K562 (cell line): ENCODE measurements around the gene FUT2. TPM values are rescaled to one million over a fixed set of nuclear protein-coding genes. Genes with fewer than 3 reads are reported as not detected.

Experiments
- BHLHE40 ChIP-seq: IDR thresholded peaks from 2 replicates; pipeline ENCODE4 v1.6.1; 2011; ENCODE audit warnings: low read length, improper control_type of control experiment
- CBX3 ChIP-seq, 2 experiments: IDR thresholded peaks; 1 replicate in 1 of 2; 2 replicates in 1 of 2; pipeline ENCODE4 v1.6.1; 2012; ENCODE audit warnings: inconsistent platforms in 2 of 2, low read length in 2 of 2, borderline replicate concordance in 1 of 2, control low read depth in 1 of 2
- HMGN3 ChIP-seq: IDR thresholded peaks from 2 replicates; pipeline ENCODE4 v1.6.1; 2011; ENCODE audit warnings: borderline replicate concordance, low read depth, mild to moderate bottlenecking, mixed read lengths, low read length; ENCODE audit not compliant: insufficient read length; ENCODE audit errors: extremely low read depth
- NFIC ChIP-seq: fragments of 450-650 bp; IDR thresholded peaks from 2 replicates; pipeline ENCODE4 v1.6.1; 2017; ENCODE audit warnings: mild to moderate bottlenecking, inconsistent platforms
- NRF1 ChIP-seq, 2 experiments: fragments of 450-650 bp; IDR thresholded peaks in 1 of 2; conservative IDR thresholded peaks in 1 of 2; 2 replicates each; pipeline ENCODE4 v1.6.1; 2014; ENCODE audit warnings: mild to moderate bottlenecking in 2 of 2
- PCBP2 ChIP-seq: fragments of 200-400 bp; formaldehyde crosslinking; IDR thresholded peaks from 2 replicates; pipeline ENCODE4 v1.6.1; 2018; ENCODE audit warnings: low read length, low read depth, mild to moderate bottlenecking, moderate library complexity; ENCODE audit not compliant: poor library complexity, severe bottlenecking
- POLR2G ChIP-seq: fragments of 200-400 bp; formaldehyde crosslinking; IDR thresholded peaks from 2 replicates; pipeline ENCODE4 v1.6.1; 2017; ENCODE audit warnings: low read depth, mild to moderate bottlenecking, antibody characterized with exemption, low read length, moderate library complexity
- RBFOX2 ChIP-seq: fragments of 200-400 bp; formaldehyde crosslinking; IDR thresholded peaks from 2 replicates; pipeline ENCODE4 v1.6.1; 2017; ENCODE audit warnings: low read depth, mild to moderate bottlenecking, low read length, moderate library complexity
- polyA plus RNA-seq, 8 experiments: library from polyadenylated mRNA; depleted of rRNA in 4 of 8; stranded (reverse) in 5 of 8; unstranded in 3 of 8; fragments of >200 nt; fragmentation: Nextera tagmentation in 2 of 8; fragmentation: Illumina TruSeq in 1 of 8; extraction: Ambion mirVana in 2 of 8; extraction: Trizol in 1 of 8; gene quantifications; 2 replicates each; pipeline versions ENCODE4 v1.2.1 to v1.2.3, GENCODE V29; 2011 to 2014; ENCODE audit warnings: inconsistent platforms in 1 of 8, missing spikeins in 1 of 8
- total RNA-seq, 7 experiments: library from RNA; depleted of rRNA in 6 of 7; stranded (reverse); fragments of >200 nt in 6 of 7; fragmentation: Illumina TruSeq in 2 of 7; extraction: Trizol in 2 of 7; gene quantifications; 2 replicates each; pipeline versions ENCODE4 v1.2.1 to v1.2.3, GENCODE V29; 2011 to 2021; ENCODE audit warnings: low replicate concordance in 1 of 7
- TF ChIP-seq, protein P1 (sequence below): fragments of 450-650 bp; formaldehyde crosslinking; conservative IDR thresholded peaks from 2 replicates; pipeline ENCODE4 v1.4.0; 2022; ENCODE audit warnings: mild to moderate bottlenecking, missing genetic modification characterization

The FUT2 gene
- total and polyA plus RNA-seq, 9 of the 15 experiments (the other 6 are each of a cell fraction or from before 2014, with no cell fraction given) = 0.03 to 0.04 TPM; not detected in 7

DNA sequence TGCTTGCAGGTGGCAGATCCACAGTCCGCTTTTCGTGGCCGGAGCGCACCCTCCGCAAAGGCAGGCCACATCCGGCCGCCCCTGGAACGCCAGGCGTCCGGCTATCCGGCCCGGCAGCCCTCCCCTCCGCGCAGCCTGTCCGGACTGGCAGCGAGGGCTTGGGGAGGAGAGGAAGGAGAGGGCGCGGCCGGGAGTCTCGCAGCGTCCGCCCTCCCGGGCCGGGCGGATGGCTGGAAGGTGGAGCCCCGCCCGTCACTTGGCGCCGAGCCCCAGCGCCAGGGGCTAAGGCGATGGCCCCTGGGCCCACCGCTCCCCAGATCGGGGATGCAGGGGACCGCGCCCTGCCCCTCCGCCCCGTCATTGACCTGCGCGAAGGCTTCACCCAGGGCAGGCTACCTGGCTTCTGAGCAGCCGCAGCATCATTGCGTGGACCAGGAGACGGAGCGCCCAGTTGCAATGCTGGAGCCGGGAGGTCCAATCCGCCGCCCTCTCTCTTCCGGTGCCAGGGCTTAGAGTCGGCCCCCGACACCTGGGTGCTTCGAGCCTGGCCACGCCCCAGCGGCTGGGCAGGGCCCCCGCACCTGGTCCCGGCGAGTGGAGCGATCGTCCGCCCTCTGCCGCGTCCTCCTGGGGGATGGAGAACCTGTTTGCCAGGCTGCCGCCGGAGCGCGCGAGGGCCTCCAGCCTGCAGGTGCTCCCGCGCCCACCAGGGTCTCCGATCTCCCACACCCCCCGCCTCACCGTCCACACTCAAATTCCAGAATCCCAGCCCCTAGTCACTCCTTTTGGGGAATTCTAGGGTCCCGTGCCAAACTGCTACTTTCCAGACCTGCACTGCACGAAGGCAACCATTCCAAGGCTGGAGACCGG lies 57.0 kb downstream of the FUT2 start, which contains the start of gene FUT1 (continued):
- TF ChIP-seq NRF1 (conservative IDR thresholded peaks at IDR 0.05 in 1 of 2, IDR thresholded peaks at IDR 0.05 in 1 of 2) (peak; percentile 8 to 30; a peak in 1 of 4 replicates), HMGN3 (peak; percentile 50), NFIC (peak; percentile 41), PCBP2 (no peak), BHLHE40 (peak; percentile 2; the same call in 1 of the 2 replicates), POLR2G (peak; percentile 68), CBX3 (IDR thresholded peaks at IDR 0.05; ENCODE audit: borderline replicate concordance in 1 of 2, low read length in 2 of 2) (peak in 1 of 2 experiments; percentile 3; a peak in 1 of 3 replicates), RBFOX2 (peak; percentile 75)
- TF ChIP-seq, protein P1, sequence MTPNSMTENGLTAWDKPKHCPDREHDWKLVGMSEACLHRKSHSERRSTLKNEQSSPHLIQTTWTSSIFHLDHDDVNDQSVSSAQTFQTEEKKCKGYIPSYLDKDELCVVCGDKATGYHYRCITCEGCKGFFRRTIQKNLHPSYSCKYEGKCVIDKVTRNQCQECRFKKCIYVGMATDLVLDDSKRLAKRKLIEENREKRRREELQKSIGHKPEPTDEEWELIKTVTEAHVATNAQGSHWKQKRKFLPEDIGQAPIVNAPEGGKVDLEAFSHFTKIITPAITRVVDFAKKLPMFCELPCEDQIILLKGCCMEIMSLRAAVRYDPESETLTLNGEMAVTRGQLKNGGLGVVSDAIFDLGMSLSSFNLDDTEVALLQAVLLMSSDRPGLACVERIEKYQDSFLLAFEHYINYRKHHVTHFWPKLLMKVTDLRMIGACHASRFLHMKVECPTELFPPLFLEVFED (CRISPR knock-in tag) = no peak
